Measurements from ENCODE around the gene MON1B.

GRCh38 chr16:77190190-77190477, 856 bp upstream of the MON1B start:
- TF ChIP-seq CTCF (optimal IDR thresholded peaks at IDR 0.05 in 1 of 3, IDR thresholded peaks at IDR 0.05 in 1 of 3, conservative IDR thresholded peaks at IDR 0.05 in 1 of 3; ENCODE audit: extremely low read depth in 1 of 3, insufficient read depth in 2 of 3, low read length in 3 of 3) (no peak), EZH2 (IDR thresholded peaks at IDR 0.05; ENCODE audit: low read length) (no peak)
